GM23338 (cell line): ENCODE measurements around the gene LYZ. TPM values are rescaled to one million over a fixed set of nuclear protein-coding genes. Genes with fewer than 3 reads are reported as not detected.

Experiments
- STAT1 ChIP-seq: IDR thresholded peaks from one replicate; pipeline ENCODE4 v1.6.1; 2016; ENCODE audit warnings: antibody characterized with exemption; ENCODE audit not compliant: unreplicated experiment
- ZNF462 ChIP-seq: fragments of 250-450 bp; sonication (Bioruptor Pico); IDR thresholded peaks from 2 replicates; pipeline ENCODE4 v1.5.0; 2020; ENCODE audit warnings: mild to moderate bottlenecking, moderate library complexity
- polyA plus RNA-seq: library from polyadenylated mRNA; unstranded; fragments of >200 nt; fragmentation: Nextera tagmentation; extraction: Ambion mirVana; gene quantifications from 2 replicates; pipeline ENCODE4 v1.2.1, GENCODE V29; 2016
- small RNA-seq: library from RNA; depleted of rRNA; stranded (forward); fragments of <200 nt; gene quantifications from one replicate; pipeline ENCODE3, GENCODE V24; 2014; ENCODE audit warnings: low replicate concordance
- total RNA-seq: library from RNA; depleted of rRNA; stranded (reverse); fragments of >200 nt; shearing (Covaris generic); gene quantifications from 2 replicates; pipeline ENCODE4 v1.2.3, GENCODE V29; 2014; rRNA removed

Gene LYZ
- total and polyA plus RNA-seq, 2 experiments from 2014 or later = not detected

- no peak for TF ChIP-seq STAT1
- TF ChIP-seq ZNF462 (CRISPR knock-in tag) = no peak
Observed at GRCh38 chr12:69401940-69402339, 53.8 kb downstream of the LYZ start (continued).

Small RNAs within 50 kb of the gene (small RNA-seq; reads per million reads assigned to genes)
- not detected for gene RN7SL804P

Other genes with a start within 250 kb of the LYZ start
- gene CPSF6, start 108.8 kb upstream of the LYZ start, total RNA-seq = 80.7 and 85.9 TPM in 2 replicates
- 115 and 136 TPM in 2 replicates for gene CPSF6, start 108.8 kb upstream of the LYZ start, polyA plus RNA-seq
- gene YEATS4, start 11.4 kb downstream of the LYZ start, total RNA-seq = 82.5 and 90.5 TPM in 2 replicates
- 64.4 and 64.7 TPM in 2 replicates for gene YEATS4, start 11.4 kb downstream of the LYZ start, polyA plus RNA-seq
- gene FRS2, start 122.0 kb downstream of the LYZ start, total RNA-seq = 45.0 and 49.7 TPM in 2 replicates
- 29.2 and 34.3 TPM in 2 replicates for gene FRS2, start 122.0 kb downstream of the LYZ start, polyA plus RNA-seq
- gene CCT2, start 237.1 kb downstream of the LYZ start, total RNA-seq = 389 and 434 TPM in 2 replicates
- 778 and 865 TPM in 2 replicates for gene CCT2, start 237.1 kb downstream of the LYZ start, polyA plus RNA-seq